Cardiac fibroblast (primary cell): Measurements from ENCODE around the gene SHCBP1.

Experiments
- DNase-seq, 2 donors: peaks; one replicate each; pipeline versions ENCODE4 v3.0.0 to v3.0.0-alpha.2; 2010; ENCODE audit warnings: low read depth in 2 of 2
- H3K4me3 ChIP-seq, 2 donors: replicated peaks in 1 of 2; 1 replicate in 1 of 2; 2 replicates in 1 of 2; pipeline ENCODE4 v1.5.1; 2011; ENCODE audit warnings: low read depth in 2 of 2, low read length in 2 of 2, mild to moderate bottlenecking in 2 of 2, moderate library complexity in 1 of 2
- CTCF ChIP-seq: IDR thresholded peaks from one replicate; pipeline ENCODE4 v1.5.1; 2011; ENCODE audit warnings: low read depth, mild to moderate bottlenecking, low read length, inconsistent platforms

SHCBP1 gene

GRCh38 chr16:46607529-46607928 lies 13.7 kb downstream of the SHCBP1 start:
- peak; percentile 81 to 82 for DNase-seq
- TF ChIP-seq CTCF = peak; percentile 24
- no peak overlapping the region for H3K4me3 ChIP-seq

- no peak for DNase-seq
- TF ChIP-seq CTCF = no peak
- no peak overlapping the region for H3K4me3 ChIP-seq
Observed at GRCh38 chr16:46606231-46606630, 14.9 kb downstream of the SHCBP1 start.

GRCh38 chr16:46591257-46591656 lies 29.9 kb downstream of the SHCBP1 start:
- no peak for DNase-seq
- H3K4me3 ChIP-seq = no peak overlapping the region
- TF ChIP-seq CTCF = no peak

- TF ChIP-seq CTCF = no peak
- no peak for DNase-seq
- no peak overlapping the region for H3K4me3 ChIP-seq
Observed at GRCh38 chr16:46586011-46586577, 35.1 kb downstream of the SHCBP1 start.

- H3K4me3 ChIP-seq = no peak overlapping the region
- no peak for DNase-seq
- no peak for TF ChIP-seq CTCF
Observed at GRCh38 chr16:46583036-46583435, 38.1 kb downstream of the SHCBP1 start.

GRCh38 chr16:46582313-46582712 lies 38.9 kb downstream of the SHCBP1 start:
- DNase-seq = no peak
- no peak for TF ChIP-seq CTCF

GRCh38 chr16:46577988-46578579 lies 43.1 kb downstream of the SHCBP1 start:
- no peak for DNase-seq
- no peak for TF ChIP-seq CTCF
- H3K4me3 ChIP-seq = no peak overlapping the region

More at GRCh38 chr16:46582313-46582712, 38.9 kb downstream of the SHCBP1 start:
- no peak overlapping the region for H3K4me3 ChIP-seq
